Ureter (tissue), 1 donor: ENCODE measurements around the gene WDR59. TPM values are rescaled to one million over a fixed set of nuclear protein-coding genes. Genes with fewer than 3 reads are reported as not detected.
"Not testable (repeated sequence)": the region's sequence is repeated elsewhere in the genome, so short reads cannot be mapped to it uniquely, and the experiment has no call there.

Experiments used
- DNase-seq: peaks from one replicate; pipeline ENCODE4 v3.0.0-alpha.2; 2020; ENCODE audit warnings: low spot score
- total RNA-seq: library from RNA; stranded (reverse); gene quantifications from one replicate; pipeline ENCODE4 v1.2.4, GENCODE V29; 2023
- donor health status: DM: yes; HTN: yes; CAD: no.

The WDR59 gene
- total RNA-seq, 1 donor from 2014 or later: 111 TPM

GRCh38 chr16:74865922-74866598, 118.9 kb downstream of the WDR59 start:
- DNase-seq: no peak

GRCh38 chr16:74862743-74863244, 122.1 kb downstream of the WDR59 start:
- DNase-seq: no peak

- DNase-seq: no peak
These were observed 132.4 kb downstream of the WDR59 start for GRCh38 chr16:74852500-74852875.

GRCh38 chr16:74850027-74850426, 134.9 kb downstream of the WDR59 start:
- no peak for DNase-seq

GRCh38 chr16:74847202-74847601, 137.7 kb downstream of the WDR59 start:
- no peak for DNase-seq

GRCh38 chr16:74846714-74847113, 138.2 kb downstream of the WDR59 start:
- no peak for DNase-seq

GRCh38 chr16:74844041-74844980, 140.6 kb downstream of the WDR59 start:
- no peak for DNase-seq

GRCh38 chr16:74843381-74844035, 141.4 kb downstream of the WDR59 start:
- DNase-seq: not testable (repeated sequence)

- DNase-seq: no peak
These were observed 142.5 kb downstream of the WDR59 start for GRCh38 chr16:74842413-74842812.

GRCh38 chr16:74841904-74842303, 143.0 kb downstream of the WDR59 start:
- DNase-seq: no peak

- no peak for DNase-seq
These were observed 143.5 kb downstream of the WDR59 start for GRCh38 chr16:74841469-74841868.

GRCh38 chr16:74837056-74837455, 147.9 kb downstream of the WDR59 start:
- DNase-seq: no peak

GRCh38 chr16:74836111-74836671, 148.7 kb downstream of the WDR59 start:
- DNase-seq: no peak

GRCh38 chr16:74832228-74832627, 152.7 kb downstream of the WDR59 start:
- no peak for DNase-seq

- DNase-seq: no peak
These were observed 153.5 kb downstream of the WDR59 start for GRCh38 chr16:74831467-74831866.

GRCh38 chr16:74830648-74831047, 154.3 kb downstream of the WDR59 start:
- DNase-seq: peak; percentile 29

GRCh38 chr16:74829637-74830036, 155.3 kb downstream of the WDR59 start:
- no peak for DNase-seq

- peak; percentile 13 for DNase-seq
These were observed 159.0 kb downstream of the WDR59 start for GRCh38 chr16:74825941-74826340.

- DNase-seq: no peak
These were observed 159.9 kb downstream of the WDR59 start for GRCh38 chr16:74825016-74825415.
